Suprapubic skin (tissue), 4 donors: ENCODE data around the gene CIB4. TPM values are rescaled to one million over a fixed set of nuclear protein-coding genes. Genes with fewer than 3 reads are reported as not detected.

Experiments
- DNase-seq, 2 donors: peaks; one replicate each; pipeline ENCODE4 v3.0.0-alpha.2; 2019; ENCODE audit warnings: low spot score in 2 of 2
- H3K27ac ChIP-seq: fragments of 200-600 bp; sonication (generic); one replicate; pipeline ENCODE4 v1.5.1; 2019
- H3K27me3 ChIP-seq: fragments of 200-600 bp; sonication (generic); one replicate; pipeline ENCODE4 v1.5.1; 2019
- H3K36me3 ChIP-seq: fragments of 200-600 bp; sonication (generic); one replicate; pipeline ENCODE4 v1.5.1; 2019
- H3K4me1 ChIP-seq: fragments of 200-600 bp; sonication (generic); one replicate; pipeline ENCODE4 v1.5.1; 2019
- H3K4me3 ChIP-seq: fragments of 200-600 bp; sonication (generic); one replicate; pipeline ENCODE4 v1.5.1; 2019; ENCODE audit warnings: mild to moderate bottlenecking
- H3K9me3 ChIP-seq: fragments of 200-600 bp; sonication (generic); one replicate; pipeline ENCODE4 v1.5.1; 2019
- EP300 ChIP-seq: sonication (generic); formaldehyde crosslinking; IDR thresholded peaks from one replicate; pipeline ENCODE4 v1.6.1; 2017; ENCODE audit warnings: antibody characterized with exemption
- POLR2A ChIP-seq, 2 donors: fragments of 450-650 bp; IDR thresholded peaks; one replicate each; pipeline ENCODE4 v1.6.1; 2017; ENCODE audit warnings: antibody characterized with exemption in 2 of 2, mild to moderate bottlenecking in 2 of 2, moderate library complexity in 2 of 2
- POLR2AphosphoS5 ChIP-seq, 3 donors: sonication (generic); formaldehyde crosslinking; IDR thresholded peaks; one replicate each; pipeline ENCODE4 v1.6.1; 2017; ENCODE audit warnings: antibody characterized with exemption in 3 of 3
- WGBS: methylation state at CpG from one replicate; pipeline ENCODE4 v1.1.5; 2018; 5-methylcytosine and 5-hydroxymethylcytosine counted together
- total RNA-seq, 4 donors: library from RNA; depleted of rRNA; stranded (reverse); fragments of >200 nt; gene quantifications; one replicate each; pipeline ENCODE4 v1.1.0, GENCODE V29; 2016
- TF ChIP-seq, protein P1 (sequence below), 2 donors: fragments of 200-600 bp in 1 of 2; fragments of 450-650 bp in 1 of 2; sonication (generic) in 1 of 2; IDR thresholded peaks; one replicate each; pipeline ENCODE4 v1.5.1; 2016 to 2019; ENCODE audit warnings: antibody characterized with exemption in 2 of 2, mild to moderate bottlenecking in 1 of 2, moderate library complexity in 1 of 2

CIB4 gene
- total RNA-seq, 4 donors from 2014 or later: not detected

GRCh38 chr2:26550276-26551015 lies 90.7 kb downstream of the CIB4 start:
- Histone ChIP-seq H3K27ac (no peak overlapping the region), H3K36me3 (no peaks in the 10 kb centered on the region), H3K9me3 (no peaks in the 10 kb centered on the region), H3K4me1 (no peaks in the 10 kb centered on the region), H3K27me3 (peaks cover 37% of the 10 kb centered on the region), H3K4me3 (no peak overlapping the region)
- 66% methylated on average over 17 of the region's 17 CpGs for WGBS
- no peak for TF ChIP-seq POLR2A (IDR thresholded peaks at IDR 0.05)
- TF ChIP-seq, protein P1, sequence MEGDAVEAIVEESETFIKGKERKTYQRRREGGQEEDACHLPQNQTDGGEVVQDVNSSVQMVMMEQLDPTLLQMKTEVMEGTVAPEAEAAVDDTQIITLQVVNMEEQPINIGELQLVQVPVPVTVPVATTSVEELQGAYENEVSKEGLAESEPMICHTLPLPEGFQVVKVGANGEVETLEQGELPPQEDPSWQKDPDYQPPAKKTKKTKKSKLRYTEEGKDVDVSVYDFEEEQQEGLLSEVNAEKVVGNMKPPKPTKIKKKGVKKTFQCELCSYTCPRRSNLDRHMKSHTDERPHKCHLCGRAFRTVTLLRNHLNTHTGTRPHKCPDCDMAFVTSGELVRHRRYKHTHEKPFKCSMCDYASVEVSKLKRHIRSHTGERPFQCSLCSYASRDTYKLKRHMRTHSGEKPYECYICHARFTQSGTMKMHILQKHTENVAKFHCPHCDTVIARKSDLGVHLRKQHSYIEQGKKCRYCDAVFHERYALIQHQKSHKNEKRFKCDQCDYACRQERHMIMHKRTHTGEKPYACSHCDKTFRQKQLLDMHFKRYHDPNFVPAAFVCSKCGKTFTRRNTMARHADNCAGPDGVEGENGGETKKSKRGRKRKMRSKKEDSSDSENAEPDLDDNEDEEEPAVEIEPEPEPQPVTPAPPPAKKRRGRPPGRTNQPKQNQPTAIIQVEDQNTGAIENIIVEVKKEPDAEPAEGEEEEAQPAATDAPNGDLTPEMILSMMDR (IDR thresholded peaks at IDR 0.05): no peak
- peak; percentile 44 to 61 for DNase-seq

DNA sequence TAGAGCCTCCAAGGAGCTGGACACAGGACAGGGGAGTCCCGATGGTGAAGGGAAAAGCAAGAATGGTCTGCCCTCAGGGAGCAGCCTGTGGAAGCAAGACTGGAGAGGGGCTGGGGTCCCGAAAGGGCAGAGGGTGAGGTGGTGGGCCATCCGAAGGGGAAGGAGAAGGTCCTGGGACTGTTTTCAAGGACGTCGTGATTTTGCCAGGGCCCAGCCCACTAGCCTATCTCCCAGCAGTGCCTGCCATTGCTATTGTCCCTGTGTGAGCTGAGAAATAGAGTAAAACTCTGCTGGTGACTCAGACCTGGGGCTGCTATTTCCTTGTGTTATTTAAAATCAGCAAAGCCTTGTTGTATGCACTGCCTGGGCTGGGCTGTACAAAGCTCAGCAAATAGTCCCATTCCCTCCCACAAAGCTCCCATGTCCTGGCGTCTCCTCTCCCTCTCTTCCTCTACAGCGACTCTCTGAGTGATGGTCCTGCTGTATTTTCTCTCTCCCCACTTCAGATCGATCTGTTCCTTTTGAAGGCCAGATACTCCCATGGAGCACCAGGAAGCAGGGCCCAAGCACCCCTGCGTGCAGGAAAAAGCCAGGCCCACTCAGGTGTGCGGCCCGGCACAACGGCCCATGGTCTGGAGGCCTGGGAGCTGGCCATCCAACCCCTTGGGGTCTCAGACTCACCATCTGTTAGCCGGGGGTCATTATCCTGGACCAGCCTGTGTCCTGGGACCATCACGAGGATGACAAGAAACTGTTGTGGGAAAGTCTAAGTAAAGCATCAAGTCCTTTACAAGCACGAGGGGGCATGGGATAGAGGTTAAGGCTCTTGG lies 98.3 kb downstream of the CIB4 start:
- H3K27me3 ChIP-seq: peaks cover 8% of the 10 kb centered on the region
- H3K36me3 ChIP-seq: no peaks in the 10 kb centered on the region
- no peak overlapping the region for H3K27ac ChIP-seq
- H3K9me3 ChIP-seq: no peaks in the 10 kb centered on the region
- H3K4me3 ChIP-seq: no peak overlapping the region
- TF ChIP-seq EP300 (no peak), POLR2AphosphoS5 (IDR thresholded peaks at IDR 0.05) (no peak), POLR2A (IDR thresholded peaks at IDR 0.05) (no peak)
- TF ChIP-seq, protein P1 (IDR thresholded peaks at IDR 0.05): no peak
- H3K4me1 ChIP-seq: no peaks in the 10 kb centered on the region
- WGBS: 82% methylated on average over 15 of the region's 15 CpGs
- peak in 1 of 2 donors; percentile 34 for DNase-seq

DNA sequence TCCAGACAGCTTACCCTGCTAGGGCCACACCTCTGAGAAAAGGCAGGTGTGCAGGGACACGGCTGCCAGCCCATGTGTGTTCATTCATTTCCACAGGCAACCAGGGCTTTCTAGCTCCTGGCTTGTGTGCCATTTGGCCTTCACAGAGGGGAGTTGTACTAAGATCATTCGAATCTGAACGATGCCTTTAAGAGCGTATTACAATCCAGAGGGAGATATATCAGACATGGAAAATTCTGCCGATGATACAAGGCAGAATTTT lies 99.0 kb downstream of the CIB4 start:
- Histone ChIP-seq H3K9me3 (no peaks in the 10 kb centered on the region), H3K4me1 (no peaks in the 10 kb centered on the region), H3K27ac (no peak overlapping the region), H3K36me3 (no peaks in the 10 kb centered on the region), H3K27me3 (peaks cover 8% of the 10 kb centered on the region), H3K4me3 (no peak overlapping the region)
- peak in 1 of 2 donors; percentile 1 for DNase-seq
- TF ChIP-seq, protein P1 (IDR thresholded peaks at IDR 0.05): no peak
- TF ChIP-seq EP300 (no peak), POLR2A (IDR thresholded peaks at IDR 0.05) (no peak), POLR2AphosphoS5 (IDR thresholded peaks at IDR 0.05) (no peak)
- 74% methylated on average over 5 of the region's 5 CpGs for WGBS

GRCh38 chr2:26541401-26542193 lies 99.6 kb downstream of the CIB4 start:
- Histone ChIP-seq H3K4me3 (no peak overlapping the region), H3K9me3 (no peaks in the 10 kb centered on the region), H3K36me3 (no peaks in the 10 kb centered on the region), H3K4me1 (no peaks in the 10 kb centered on the region), H3K27me3 (peaks cover 8% of the 10 kb centered on the region), H3K27ac (no peak overlapping the region)
- TF ChIP-seq EP300: no peak
- TF ChIP-seq, protein P1 (IDR thresholded peaks at IDR 0.05): no peak
- no peak for TF ChIP-seq POLR2A (IDR thresholded peaks at IDR 0.05)
- TF ChIP-seq POLR2AphosphoS5 (IDR thresholded peaks at IDR 0.05): no peak
- peak in 1 of 2 donors; percentile 6 for DNase-seq
- 67% methylated on average over 6 of the region's 6 CpGs for WGBS

GRCh38 chr2:26540961-26541360 lies 100.2 kb downstream of the CIB4 start:
- TF ChIP-seq POLR2AphosphoS5 (IDR thresholded peaks at IDR 0.05) (no peak), EP300 (no peak), POLR2A (IDR thresholded peaks at IDR 0.05) (no peak)
- TF ChIP-seq, protein P1 (IDR thresholded peaks at IDR 0.05): no peak
- WGBS: 28% methylated on average over 6 of the region's 6 CpGs
- no peak overlapping the region for H3K27ac ChIP-seq
- no peaks in the 10 kb centered on the region for H3K9me3 ChIP-seq
- no peaks in the 10 kb centered on the region for H3K4me1 ChIP-seq
- peak in 1 of 2 donors; percentile 6 for DNase-seq
- no peak overlapping the region for H3K4me3 ChIP-seq
- H3K36me3 ChIP-seq: no peaks in the 10 kb centered on the region
- peaks cover 8% of the 10 kb centered on the region for H3K27me3 ChIP-seq
